PC-3 (cell line): ENCODE measurements around the gene PPP2R5E.

Source experiments
- EZH2 ChIP-seq: fragments of 300-600 bp; sonication (generic); IDR thresholded peaks from one replicate; pipeline ENCODE4 v1.6.1; 2017; ENCODE audit warnings: antibody characterized with exemption, mild to moderate bottlenecking, low read length; ENCODE audit not compliant: unreplicated experiment
- TF ChIP-seq, protein P1 (sequence below): fragments of 300-600 bp; sonication (generic); conservative IDR thresholded peaks from 2 replicates; pipeline ENCODE4 v1.5.1; 2017; ENCODE audit warnings: antibody characterized with exemption, low read depth, mild to moderate bottlenecking, low read length

DNA sequence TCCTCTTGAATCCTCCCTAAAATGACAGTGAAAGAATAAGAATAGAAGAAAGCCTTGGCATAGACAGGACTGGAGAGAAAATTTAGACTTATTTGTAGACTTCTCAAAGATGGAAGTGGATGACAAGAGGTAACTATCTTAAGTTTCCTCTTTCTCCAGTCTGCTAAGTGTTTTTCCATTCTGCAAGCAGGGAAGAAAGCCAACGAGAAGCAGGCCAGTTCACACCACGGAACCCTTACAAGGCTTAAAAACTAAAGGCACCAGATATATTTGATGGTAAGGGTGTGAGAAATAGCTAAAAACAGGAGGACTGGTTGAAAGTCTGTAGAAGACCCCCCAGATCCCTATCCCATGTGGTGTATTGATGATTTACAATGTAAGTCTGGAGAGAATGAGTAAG, 141.5 kb downstream of the PPP2R5E start:
- TF ChIP-seq, protein P1, sequence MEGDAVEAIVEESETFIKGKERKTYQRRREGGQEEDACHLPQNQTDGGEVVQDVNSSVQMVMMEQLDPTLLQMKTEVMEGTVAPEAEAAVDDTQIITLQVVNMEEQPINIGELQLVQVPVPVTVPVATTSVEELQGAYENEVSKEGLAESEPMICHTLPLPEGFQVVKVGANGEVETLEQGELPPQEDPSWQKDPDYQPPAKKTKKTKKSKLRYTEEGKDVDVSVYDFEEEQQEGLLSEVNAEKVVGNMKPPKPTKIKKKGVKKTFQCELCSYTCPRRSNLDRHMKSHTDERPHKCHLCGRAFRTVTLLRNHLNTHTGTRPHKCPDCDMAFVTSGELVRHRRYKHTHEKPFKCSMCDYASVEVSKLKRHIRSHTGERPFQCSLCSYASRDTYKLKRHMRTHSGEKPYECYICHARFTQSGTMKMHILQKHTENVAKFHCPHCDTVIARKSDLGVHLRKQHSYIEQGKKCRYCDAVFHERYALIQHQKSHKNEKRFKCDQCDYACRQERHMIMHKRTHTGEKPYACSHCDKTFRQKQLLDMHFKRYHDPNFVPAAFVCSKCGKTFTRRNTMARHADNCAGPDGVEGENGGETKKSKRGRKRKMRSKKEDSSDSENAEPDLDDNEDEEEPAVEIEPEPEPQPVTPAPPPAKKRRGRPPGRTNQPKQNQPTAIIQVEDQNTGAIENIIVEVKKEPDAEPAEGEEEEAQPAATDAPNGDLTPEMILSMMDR, result no peak
- TF ChIP-seq EZH2, result no peak
